H9 (cell line): ENCODE data around the gene APP. TPM values are rescaled to one million over a fixed set of nuclear protein-coding genes. Genes with fewer than 3 reads are reported as not detected.

ENCODE experiments used
- DNase-seq: peaks from one replicate; pipeline ENCODE4 v3.0.0-alpha.2; 2017
- H2AFZ ChIP-seq: one replicate; pipeline ENCODE4 v1.6.1; 2013; ENCODE audit warnings: mild to moderate bottlenecking, low read length, control low read depth, moderate library complexity
- H2AK5ac ChIP-seq: 2 replicates; pipeline ENCODE4 v1.6.1; 2013; ENCODE audit warnings: low read length, control low read depth, mixed read lengths; ENCODE audit not compliant: insufficient read length
- H2BK120ac ChIP-seq: one replicate; pipeline ENCODE4 v1.6.1; 2013; ENCODE audit warnings: low read depth, mild to moderate bottlenecking, low read length, control low read depth, inconsistent platforms; ENCODE audit not compliant: poor library complexity, severe bottlenecking
- H2BK12ac ChIP-seq: 2 replicates; pipeline ENCODE4 v1.6.1; 2013; ENCODE audit warnings: low read length, control low read depth, mixed read lengths, low read depth; ENCODE audit not compliant: insufficient read length
- H2BK15ac ChIP-seq: 2 replicates; pipeline ENCODE4 v1.6.1; 2013; ENCODE audit warnings: low read depth, low read length, control low read depth
- H2BK20ac ChIP-seq: one replicate; pipeline ENCODE4 v1.6.1; 2013; ENCODE audit warnings: low read depth, mild to moderate bottlenecking, low read length, control low read depth, inconsistent platforms; ENCODE audit not compliant: poor library complexity, severe bottlenecking
- H2BK5ac ChIP-seq: 2 replicates; pipeline ENCODE4 v1.6.1; 2013; ENCODE audit warnings: low read length, control low read depth, mixed read lengths; ENCODE audit not compliant: insufficient read length
- H3K14ac ChIP-seq: 2 replicates; pipeline ENCODE4 v1.6.1; 2013; ENCODE audit warnings: low read length, control low read depth; ENCODE audit not compliant: insufficient read depth
- H3K18ac ChIP-seq: 2 replicates; pipeline ENCODE4 v1.6.1; 2013; ENCODE audit warnings: low read depth, mild to moderate bottlenecking, mixed read lengths, low read length, control low read depth; ENCODE audit not compliant: insufficient read length
- H3K23ac ChIP-seq: 2 replicates; pipeline ENCODE4 v1.6.1; 2013; ENCODE audit warnings: low read length, control low read depth, mixed read lengths, low read depth; ENCODE audit not compliant: insufficient read length
- H3K23me2 ChIP-seq: 2 replicates; pipeline ENCODE4 v1.6.1; 2013; ENCODE audit warnings: low read depth, mild to moderate bottlenecking, mixed read lengths, low read length, control low read depth; ENCODE audit not compliant: insufficient read length, poor library complexity, severe bottlenecking
- H3K27ac ChIP-seq: 2 replicates; pipeline ENCODE4 v1.5.1; 2013; ENCODE audit warnings: low read length, control low read depth, mixed read lengths, low read depth; ENCODE audit not compliant: insufficient read length
- H3K27me3 ChIP-seq: 2 replicates; pipeline ENCODE4 v1.6.1; 2013; ENCODE audit warnings: low read length, control low read depth, inconsistent platforms; ENCODE audit not compliant: insufficient read depth
- H3K4ac ChIP-seq: 2 replicates; pipeline ENCODE4 v1.6.1; 2013; ENCODE audit warnings: low read depth, mild to moderate bottlenecking, control low read depth, inconsistent platforms, low read length, moderate library complexity
- H3K4me1 ChIP-seq: 2 replicates; pipeline ENCODE4 v1.6.1; 2013; ENCODE audit warnings: low read length, control low read depth, inconsistent platforms; ENCODE audit not compliant: insufficient read depth
- H3K4me2 ChIP-seq: 2 replicates; pipeline ENCODE4 v1.6.1; 2013; ENCODE audit warnings: low read length, control low read depth, mixed read lengths; ENCODE audit not compliant: insufficient read length, insufficient read depth
- H3K56ac ChIP-seq: 2 replicates; pipeline ENCODE4 v1.6.1; 2013; ENCODE audit warnings: low read depth, mild to moderate bottlenecking, mixed read lengths, low read length, control low read depth; ENCODE audit not compliant: insufficient read length
- H3K79me1 ChIP-seq: 2 replicates; pipeline ENCODE4 v1.6.1; 2013; ENCODE audit warnings: low read depth, mild to moderate bottlenecking, moderate library complexity, low read length, control low read depth, inconsistent platforms; ENCODE audit not compliant: insufficient read depth, poor library complexity, severe bottlenecking
- H3K79me2 ChIP-seq: 2 replicates; pipeline ENCODE4 v1.6.1; 2013; ENCODE audit warnings: low read length, control low read depth, inconsistent platforms; ENCODE audit not compliant: insufficient read depth
- H3K9ac ChIP-seq: 2 replicates; pipeline ENCODE4 v1.6.1; 2013; ENCODE audit warnings: low read length, control low read depth, mixed read lengths; ENCODE audit not compliant: insufficient read length; ENCODE audit errors: extremely low read depth
- H3K9me3 ChIP-seq: one replicate; pipeline ENCODE4 v1.6.1; 2013; ENCODE audit warnings: low read depth, low read length, inconsistent platforms; ENCODE audit not compliant: control insufficient read depth
- H3T11ph ChIP-seq: one replicate; pipeline ENCODE4 v1.6.1; 2013; ENCODE audit warnings: mild to moderate bottlenecking, low read length, control low read depth, inconsistent platforms
- H4K20me1 ChIP-seq: one replicate; pipeline ENCODE4 v1.6.1; 2013; ENCODE audit not compliant: control insufficient read depth, insufficient read length, insufficient read depth
- H4K5ac ChIP-seq: 2 replicates; pipeline ENCODE4 v1.6.1; 2013; ENCODE audit warnings: low read depth, mild to moderate bottlenecking, mixed read lengths, low read length, control low read depth; ENCODE audit not compliant: insufficient read length
- H4K8ac ChIP-seq: replicated peaks from 2 replicates; pipeline ENCODE4 v1.6.1; 2013; ENCODE audit warnings: low read length, control low read depth, mixed read lengths, low read depth; ENCODE audit not compliant: insufficient read length
- H4K91ac ChIP-seq: 2 replicates; pipeline ENCODE4 v1.6.1; 2013; ENCODE audit warnings: low read depth, mild to moderate bottlenecking, moderate library complexity, mixed read lengths, low read length, control low read depth; ENCODE audit not compliant: insufficient read length
- H3K27ac Mint-ChIP-seq, 3 experiments: 2 replicates in 2 of 3; 3 replicates in 1 of 3; pipeline ENCODE4 v1.8.0; 2020 to 2021; ENCODE audit warnings: mixed read lengths in 3 of 3, mild to moderate bottlenecking in 1 of 3, moderate library complexity in 1 of 3
- H3K27me3 Mint-ChIP-seq: 2 replicates; pipeline ENCODE4 v1.8.0; 2021; ENCODE audit warnings: low read depth, mild to moderate bottlenecking, moderate library complexity, mixed read lengths
- H3K36me3 Mint-ChIP-seq, 3 experiments: 2 replicates in 2 of 3; 3 replicates in 1 of 3; pipeline ENCODE4 v1.8.0; 2020 to 2021; ENCODE audit warnings: low read depth in 3 of 3, mixed read lengths in 3 of 3; ENCODE audit not compliant: insufficient read depth in 1 of 3
- H3K4me1 Mint-ChIP-seq, 2 experiments: 2 replicates each; pipeline ENCODE4 v1.8.0; 2020; ENCODE audit warnings: mixed read lengths in 2 of 2
- H3K4me3 Mint-ChIP-seq, 2 experiments: 2 replicates in 1 of 2; 3 replicates in 1 of 2; pipeline ENCODE4 v1.8.0; 2020 to 2021; ENCODE audit warnings: mild to moderate bottlenecking in 2 of 2, mixed read lengths in 2 of 2, moderate library complexity in 1 of 2
- H3K9me3 Mint-ChIP-seq, 2 experiments: 2 replicates in 1 of 2; 3 replicates in 1 of 2; pipeline ENCODE4 v1.8.0; 2020; ENCODE audit warnings: mild to moderate bottlenecking in 2 of 2, mixed read lengths in 2 of 2, moderate library complexity in 1 of 2
- CTCF ChIP-seq: fragments of 200-600 bp; sonication (generic); conservative IDR thresholded peaks from 3 replicates; pipeline ENCODE4 v1.8.0; 2021; ENCODE audit warnings: antibody characterized with exemption, mild to moderate bottlenecking
- WGBS: extraction: QIAGEN DNeasy Blood & Tissue Kit; methylation state at CpG from one replicate; pipeline ENCODE4 v1.1.7; 2013; ENCODE audit warnings: missing lambda C conversion rate, low lambda C conversion rate, mixed read lengths; ENCODE audit not compliant: insufficient read length; ENCODE audit errors: extremely low coverage; 5-methylcytosine and 5-hydroxymethylcytosine counted together
- total RNA-seq: library from RNA; stranded (reverse); gene quantifications from 2 replicates; pipeline ENCODE4 v1.2.1, GENCODE V29; 2021

The APP gene
- total RNA-seq, 1 experiment from 2014 or later: 380 TPM

GRCh38 chr21:26154753-26155152 is 15.8 kb downstream of the APP start:
- Histone ChIP-seq H3K23ac (no peak overlapping the region), H2BK5ac (no peak overlapping the region), H3K27ac (no peak overlapping the region), H3K23me2 (no peaks in the 10 kb centered on the region), H2AFZ (no peak overlapping the region), H3K4me2 (no peak overlapping the region), H3K79me2 (peaks cover 66% of the 10 kb centered on the region), H3K56ac (no peak overlapping the region), H3T11ph (no peak overlapping the region), H2BK120ac (no peak overlapping the region), H2BK20ac (no peak overlapping the region), H4K5ac (no peak overlapping the region), H4K8ac (no peak overlapping the region), H3K79me1 (peaks cover 6% of the 10 kb centered on the region), H4K20me1 (no peaks in the 10 kb centered on the region), H3K4ac (no peak overlapping the region), H3K9me3 (no peaks in the 10 kb centered on the region), H3K27me3 (no peaks in the 10 kb centered on the region), H3K4me1 (peaks cover 2% of the 10 kb centered on the region; the same call in 1 of the 2 replicates), H3K14ac (no peak overlapping the region), H3K18ac (no peak overlapping the region), H2BK12ac (no peak overlapping the region), H3K9ac (no peak overlapping the region), H4K91ac (no peak overlapping the region), H2BK15ac (no peak overlapping the region), H2AK5ac (no peak overlapping the region)
- peaks cover 2 to 16% (median 14%) of the 10 kb centered on the region in 3 experiments for H3K36me3 Mint-ChIP-seq
- DNase-seq: no peak
- no CpG with 5 or more reads among the region's 4 CpGs for WGBS
- H3K4me1 Mint-ChIP-seq: peaks cover 35 to 56% of the 10 kb centered on the region in 2 experiments
- no peak for TF ChIP-seq CTCF
- no peak overlapping the region for H3K4me3 Mint-ChIP-seq
- no peak overlapping the region; a peak in 1 of 7 replicates for H3K27ac Mint-ChIP-seq
- H3K27me3 Mint-ChIP-seq: no peaks in the 10 kb centered on the region
- no peaks in the 10 kb centered on the region; a peak in 1 of 5 replicates for H3K9me3 Mint-ChIP-seq
